Measurements from ENCODE around the gene SORCS3. TPM values are rescaled to one million over a fixed set of nuclear protein-coding genes. Genes with fewer than 3 reads are reported as not detected.

Gene SORCS3
- total and polyA plus RNA-seq, 9 of the 15 experiments (the other 6 are each of a cell fraction or from before 2014, with no cell fraction given), result not detected

GRCh38 chr10:104631946-104632345, 9.1 kb upstream of the SORCS3 start (continued):
- no peak for TF ChIP-seq MTF1 (CRISPR knock-in tag; IDR thresholded peaks at IDR 0.05; ENCODE audit: borderline replicate concordance)
- TF ChIP-seq DEAF1 (CRISPR knock-in tag; IDR thresholded peaks at IDR 0.05), result no peak
- no peak for TF ChIP-seq ILF3 (IDR thresholded peaks at IDR 0.05; ENCODE audit: borderline replicate concordance)

GRCh38 chr10:104638861-104639589, 2.1 kb upstream of the SORCS3 start:
- no peaks in the 10 kb centered on the region for H4K20me1 ChIP-seq (replicated peaks; ENCODE audit: control insufficient read depth, insufficient read depth, low read length)
- POLR2A ChIA-PET, result interaction anchor here (1.2 kb wide), 1 partner anchor 11 kb away, joined by 3 read pairs; no protein-coding TSS in a partner anchor
- H3K4me2 ChIP-seq (ENCODE audit: insufficient read depth, low read length), result no peak overlapping the region
- no peaks in the 10 kb centered on the region for H3K9me3 ChIP-seq (replicated peaks; ENCODE audit: control insufficient read depth, insufficient read depth, low read depth, low read length)
- TF ChIP-seq GATAD2A (IDR thresholded peaks at IDR 0.05) (no peak), RAD21 (CRISPR knock-in tag; conservative IDR thresholded peaks at IDR 0.05 in 1 of 2, IDR thresholded peaks at IDR 0.05 in 1 of 2) (peak in 1 of 2 experiments; percentile 43; a peak in 2 of 4 replicates), ZNF512 (tag; IDR thresholded peaks at IDR 0.05) (peak; percentile 44; the same call in 1 of the 2 replicates), CTCF (IDR thresholded peaks at IDR 0.05 in 2 of 3, conservative IDR thresholded peaks at IDR 0.05 in 1 of 3; ENCODE audit: insufficient read depth in 2 of 3, low read depth in 1 of 3, low read length in 3 of 3) (peak; percentile 37 to 47 (median 44); a peak in 5 of 6 replicates)
- intact Hi-C loops (cut with micrococcal nuclease), result no loop called here
- no peak overlapping the region for H2AFZ ChIP-seq (ENCODE audit: low read depth, low read length)
- peaks cover 0 to 10% of the 10 kb centered on the region in 2 experiments; a peak in 2 of 5 replicates for H3K4me1 ChIP-seq (replicated peaks in 1 of 2; ENCODE audit: control insufficient read depth in 2 of 2, insufficient read depth in 2 of 2, low read length in 2 of 2)
- in situ Hi-C loops (cut with MboI), result no loop called here
- H3K27me3 ChIP-seq (ENCODE audit: control insufficient read depth in 2 of 2, insufficient read depth in 2 of 2, low read length in 2 of 2), result peaks cover 0 to 8% of the 10 kb centered on the region in 2 experiments; a peak in 2 of 5 replicates
- no peak overlapping the region for H3K4me3 ChIP-seq
- H3K9ac ChIP-seq (ENCODE audit: insufficient read depth in 1 of 2, low read depth in 2 of 2, low read length in 2 of 2), result no peak overlapping the region
- FAIRE-seq, result no peak
- CTCF ChIA-PET (ENCODE audit: low intra/inter-chr PET ratio), result no interaction called here
- no peak overlapping the region for H3K27ac ChIP-seq (ENCODE audit: extremely low read depth, low read depth, low read length)
- peak; percentile 10 to 33 (median 24) for DNase-seq (ENCODE audit: extremely low read depth in 1 of 4, low spot score in 3 of 4)
- ATAC-seq, result peak; percentile 86
- H3K9me1 ChIP-seq (ENCODE audit: control insufficient read depth, insufficient read depth, low read length), result no peaks in the 10 kb centered on the region
- 0% methylated on average over 26 of the region's 42 CpGs for WGBS (ENCODE audit: insufficient coverage, low coverage, missing lambda C conversion rate)
- H3K79me2 ChIP-seq (ENCODE audit: control insufficient read depth, insufficient read depth, low read length), result no peaks in the 10 kb centered on the region
- no peaks in the 10 kb centered on the region for H3K36me3 ChIP-seq (ENCODE audit: control insufficient read depth, insufficient read depth, low read length)
- no TSS peak for BruUV-seq (replicated peaks)

Measured in K562 (cell line).